DMS53 treated with DMSO at 0.1 percent for 48 hours (cell line): Measurements from ENCODE around the gene MYO10.
"Not testable (repeated sequence)": the region's sequence is repeated elsewhere in the genome, so short reads cannot be mapped to it uniquely, and the experiment has no call there.

Experiments used
- DNase-seq: peaks from one replicate; lab custom pipeline; 2025; ENCODE audit not compliant: unreplicated experiment; lab: John Stamatoyannopoulos, UW

The MYO10 gene

GRCh38 chr5:16791036-16791705 lies 144.9 kb downstream of the MYO10 start:
- peak; percentile 51 for DNase-seq

DNA sequence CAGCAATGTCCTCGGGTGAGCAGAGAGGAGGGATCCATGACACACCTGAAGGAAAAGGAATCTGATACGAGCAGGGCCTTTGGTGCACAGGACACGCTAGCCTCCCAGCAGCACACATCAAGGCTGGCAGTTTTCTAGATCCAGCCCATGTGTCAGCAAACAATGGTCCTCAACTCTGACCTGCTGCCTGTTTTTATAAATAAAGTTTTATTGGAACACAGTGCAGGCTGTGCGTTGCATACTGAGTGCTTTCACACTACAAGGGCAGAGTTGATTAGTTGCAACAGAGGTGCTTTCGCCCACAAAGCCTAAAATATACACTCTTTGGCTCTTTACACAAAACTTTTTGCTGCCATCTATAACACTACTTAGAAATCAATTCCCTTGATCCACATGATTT lies 147.1 kb downstream of the MYO10 start:
- DNase-seq: no peak

DNA sequence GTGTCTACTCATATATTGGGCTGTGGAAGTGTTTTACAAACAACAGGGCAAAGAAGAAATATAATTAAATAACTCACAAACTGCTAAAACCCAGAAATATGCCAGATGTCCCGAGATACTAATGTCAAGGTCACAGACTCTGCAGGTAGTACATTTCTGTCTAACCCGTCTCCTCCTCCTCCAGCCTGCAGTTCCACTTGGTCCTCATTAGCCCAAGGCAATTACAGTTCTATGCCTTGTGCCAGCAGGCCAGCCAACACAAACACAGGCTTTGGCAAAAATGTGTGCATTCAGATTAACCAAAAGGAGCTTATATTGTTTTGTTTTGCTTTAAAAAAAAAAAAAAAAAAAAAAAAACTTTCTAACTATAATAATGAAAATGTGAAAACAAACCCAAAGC lies 148.8 kb downstream of the MYO10 start:
- DNase-seq: no peak

DNA sequence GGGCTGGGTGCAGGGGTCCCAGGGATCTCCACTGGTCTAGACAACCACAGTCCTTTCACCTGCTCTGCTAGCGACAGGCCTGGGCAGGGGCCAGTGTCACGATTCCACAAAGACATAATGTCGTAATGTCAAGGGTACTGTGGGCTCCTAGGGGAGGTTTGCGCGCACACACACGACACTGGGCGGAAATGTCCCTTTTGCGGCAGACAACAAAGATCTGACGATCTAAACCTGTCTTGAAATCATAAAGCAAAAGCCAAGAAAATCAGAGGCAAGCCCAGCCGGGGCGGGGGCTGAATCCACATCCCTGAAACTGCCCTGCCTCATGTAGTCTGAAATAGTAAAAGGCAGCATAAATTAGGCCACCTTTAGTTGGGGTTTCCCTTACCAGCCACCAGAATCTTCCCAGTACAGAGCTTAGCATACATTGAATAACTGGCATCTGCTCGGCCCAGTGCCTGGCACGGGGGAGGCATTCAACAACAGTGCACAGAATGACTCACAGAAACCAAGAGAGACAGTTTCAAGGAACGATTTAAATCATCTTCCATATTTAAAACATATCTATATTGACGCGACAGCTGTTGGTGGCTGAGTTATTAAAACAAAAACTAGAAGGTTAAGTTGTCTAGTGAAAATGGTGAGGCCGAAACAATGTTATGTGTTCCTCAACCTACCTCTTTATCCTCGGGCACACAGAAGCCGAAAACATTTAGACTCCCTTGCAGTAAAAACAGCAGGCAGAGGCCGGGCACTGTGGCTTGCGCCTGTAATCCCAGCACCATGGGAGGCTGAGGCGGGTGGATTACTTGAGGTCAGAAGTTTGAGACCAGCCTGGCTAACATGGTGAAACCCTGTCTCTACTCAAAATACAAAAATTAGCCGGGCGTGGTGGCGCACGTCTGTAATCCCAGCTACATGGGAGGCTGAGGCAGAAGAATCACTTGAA lies 151.0 kb downstream of the MYO10 start:
- DNase-seq: no peak

- DNase-seq: no peak
These were observed 152.0 kb downstream of the MYO10 start for GRCh38 chr5:16784088-16784487.

GRCh38 chr5:16781828-16782626 lies 154.1 kb downstream of the MYO10 start:
- DNase-seq: no peak

DNA sequence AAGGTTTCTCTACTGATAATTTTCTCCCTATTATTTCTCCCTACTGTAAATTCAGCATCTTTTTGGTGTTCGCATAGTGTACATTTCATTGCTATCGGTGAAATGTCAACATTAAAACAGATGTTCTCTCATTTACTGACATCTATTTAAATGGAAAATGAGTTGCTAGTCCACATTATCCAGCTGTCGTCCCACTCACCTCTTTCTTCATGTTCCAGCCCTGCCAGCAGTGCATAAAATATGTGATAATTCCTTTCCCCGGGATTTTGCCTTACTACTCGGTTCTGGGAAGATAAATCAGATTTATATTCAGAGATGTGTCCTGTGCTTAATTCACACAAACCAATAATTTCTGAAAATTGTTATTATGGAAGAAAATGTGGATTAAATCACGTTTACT lies 155.8 kb downstream of the MYO10 start:
- no peak for DNase-seq

DNA sequence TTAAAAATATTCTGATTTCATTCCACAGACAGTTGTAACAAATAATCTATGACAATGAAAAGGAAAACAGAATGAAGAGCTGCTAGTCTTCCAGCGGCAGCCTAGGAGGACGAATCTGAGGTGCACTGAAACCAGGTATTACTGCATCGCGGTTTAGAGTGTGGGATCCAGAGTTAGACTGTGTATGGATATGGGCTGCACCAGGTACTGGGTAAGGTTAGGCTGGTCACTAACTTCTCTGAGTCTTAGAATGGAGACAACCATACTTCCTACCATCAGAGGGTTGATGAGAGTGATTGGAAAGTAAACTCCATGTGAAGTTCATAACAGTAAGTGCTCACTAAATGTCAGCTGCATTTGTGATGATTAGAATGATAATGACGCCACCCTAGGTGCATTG lies 158.7 kb downstream of the MYO10 start:
- no peak for DNase-seq

- DNase-seq: no peak
These were observed 159.4 kb downstream of the MYO10 start for GRCh38 chr5:16776611-16777251.

DNA sequence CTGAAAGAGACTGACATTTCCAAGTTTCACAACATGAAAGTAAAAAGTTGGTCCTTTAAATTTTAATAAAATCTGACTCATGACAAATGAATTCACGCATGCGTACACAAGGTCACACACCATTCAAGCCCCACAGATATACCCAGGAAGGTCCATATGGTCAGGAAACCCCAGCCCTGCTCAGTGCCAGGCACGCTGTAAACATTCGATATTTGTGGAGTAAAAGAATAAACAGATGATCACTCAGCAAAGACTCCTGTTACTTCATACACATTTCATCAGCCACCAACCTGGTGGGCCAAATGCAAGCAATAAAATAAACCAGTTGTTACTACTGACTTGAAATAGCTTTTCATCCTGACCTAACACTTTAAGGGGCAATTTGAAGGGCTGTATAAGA lies 161.3 kb downstream of the MYO10 start:
- DNase-seq: no peak

GRCh38 chr5:16773991-16774390 lies 162.1 kb downstream of the MYO10 start:
- no peak for DNase-seq

DNA sequence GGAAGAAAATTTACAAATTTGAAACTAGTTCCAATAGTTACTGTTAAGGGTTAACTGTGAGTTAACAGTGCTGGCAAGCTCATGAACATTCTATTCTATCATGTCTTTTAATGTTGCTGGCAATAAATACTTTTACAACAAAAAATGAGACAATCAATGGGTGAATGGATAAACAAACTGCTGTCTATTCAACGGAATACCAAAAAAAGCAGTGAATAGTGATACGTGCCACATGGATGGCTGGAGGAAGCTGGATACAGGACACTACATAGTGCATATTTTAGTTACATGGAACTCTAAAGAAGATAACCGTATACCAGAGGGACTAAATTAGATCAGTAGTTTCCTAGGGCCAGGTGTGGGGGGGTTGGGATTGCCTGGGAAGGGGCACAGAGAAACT lies 163.5 kb downstream of the MYO10 start:
- no peak for DNase-seq

GRCh38 chr5:16768184-16768583 lies 167.9 kb downstream of the MYO10 start:
- DNase-seq: no peak

- DNase-seq: no peak
These were observed 172.9 kb downstream of the MYO10 start for GRCh38 chr5:16763211-16763610.

DNA sequence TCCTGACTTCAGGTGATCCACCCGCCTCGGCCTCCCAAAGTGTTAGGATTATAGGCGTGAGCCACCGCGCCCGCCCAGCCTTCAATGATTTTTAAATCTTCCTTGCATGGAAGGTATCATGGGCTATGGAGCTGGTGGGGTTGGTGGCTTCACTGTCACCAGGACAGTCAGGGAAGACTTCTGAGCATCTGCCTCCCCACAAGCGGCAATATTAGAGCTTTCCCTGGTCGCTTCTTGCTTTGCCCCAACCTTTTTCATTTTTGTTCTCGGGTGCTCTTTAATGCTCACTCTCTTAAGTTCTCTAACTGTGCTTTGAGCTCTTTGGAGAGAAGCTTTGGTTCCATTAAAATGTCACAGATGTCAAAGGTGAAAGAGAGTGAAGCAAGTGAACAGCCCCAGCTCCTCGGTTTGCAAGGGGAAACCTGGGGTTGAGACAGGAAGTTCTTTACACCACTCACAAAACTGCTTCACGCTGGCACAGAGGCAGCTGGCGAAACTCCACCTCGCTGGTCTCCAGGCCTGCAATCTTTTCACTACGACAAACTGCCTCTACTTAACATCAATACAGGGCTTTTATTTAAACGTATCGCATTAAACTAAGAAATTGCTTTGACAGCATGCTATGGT lies 176.8 kb downstream of the MYO10 start:
- DNase-seq: no peak

GRCh38 chr5:16757989-16758501 lies 178.0 kb downstream of the MYO10 start:
- DNase-seq: no peak

DNA sequence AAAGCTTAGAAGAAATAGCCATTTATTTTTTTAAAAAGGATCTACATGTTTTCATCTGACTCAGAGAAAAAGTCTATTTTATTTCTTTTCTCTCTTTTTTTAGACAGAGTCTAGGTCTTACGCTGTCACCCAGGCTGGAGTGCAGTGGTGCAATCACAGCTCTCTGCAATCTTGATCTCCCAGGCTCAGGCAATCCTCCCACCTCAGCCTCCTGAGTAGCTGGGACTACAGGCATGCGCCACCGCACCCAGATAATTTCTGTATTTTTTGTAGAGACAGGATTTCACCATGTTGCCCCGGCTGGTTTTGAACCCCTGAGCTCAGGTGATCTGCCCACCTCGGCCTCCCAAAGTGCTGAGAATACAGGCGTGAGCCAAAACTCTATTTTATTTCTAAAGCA lies 178.5 kb downstream of the MYO10 start:
- DNase-seq: not testable (repeated sequence)

- no peak for DNase-seq
These were observed 178.9 kb downstream of the MYO10 start for GRCh38 chr5:16757146-16757545.

DNA sequence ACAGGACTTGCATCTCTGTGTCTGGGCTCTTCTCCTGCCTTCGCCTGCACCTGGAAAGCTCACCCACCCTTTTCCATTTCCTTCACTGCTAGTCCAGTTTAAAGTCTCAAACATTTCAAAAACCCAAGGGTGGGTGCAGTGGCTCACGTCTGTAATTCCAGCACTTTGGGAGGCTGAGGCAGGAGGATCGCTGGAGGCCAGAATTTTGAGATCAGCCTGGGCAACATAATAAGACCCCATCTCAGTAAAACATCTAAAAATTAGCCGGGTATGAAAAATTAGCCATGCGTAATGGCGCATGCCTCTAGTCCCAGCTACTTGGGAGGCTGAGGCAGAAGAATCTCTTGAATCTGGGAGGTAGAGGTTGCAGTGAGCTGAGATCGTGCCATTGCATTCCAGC lies 179.4 kb downstream of the MYO10 start:
- no peak for DNase-seq

- no peak for DNase-seq
These were observed 180.4 kb downstream of the MYO10 start for GRCh38 chr5:16755641-16756040.
